ENCODE measurements around the gene CXCL1. TPM values are rescaled to one million over a fixed set of nuclear protein-coding genes. Genes with fewer than 3 reads are reported as not detected.
A peak's percentile ranks its signal among the peaks of the same experiment; 100 is the strongest.

Gene CXCL1
- total RNA-seq, 4 donors from 2014 or later, result 1.8 to 9.1 (median 3.4) TPM; not detected in 1

- intact Hi-C loops (cut with DNase I), result no loop called here
- no peak overlapping the region for H3K27ac ChIP-seq (replicated peaks in 1 of 4)
- no peaks in the 10 kb centered on the region for H3K36me3 ChIP-seq
- H3K4me3 ChIP-seq, result no peak overlapping the region
- no peaks in the 10 kb centered on the region for H3K9me3 ChIP-seq
- no peak for DNase-seq (ENCODE audit: extremely low spot score)
- TF ChIP-seq EP300 (IDR thresholded peaks at IDR 0.05), result no peak
- peak in 1 of 3 experiments; percentile 21 for TF ChIP-seq CTCF (IDR thresholded peaks at IDR 0.05)
- no peak for TF ChIP-seq POLR2A (IDR thresholded peaks at IDR 0.05; ENCODE audit: low read depth)
- no peak for TF ChIP-seq POLR2AphosphoS5 (IDR thresholded peaks at IDR 0.05)
- 70% methylated on average over 2 of the region's 2 CpGs for WGBS
- peaks cover 0 to 18% (median 1%) of the 10 kb centered on the region in 4 donors for H3K27me3 ChIP-seq
- H3K4me1 ChIP-seq, result peaks cover under 1 to 11% (median 7%) of the 10 kb centered on the region in 4 donors
These were observed 4.8 kb upstream of the CXCL1 start for GRCh38 chr4:73864365-73864764.

- Histone ChIP-seq H3K9me3 (no peaks in the 10 kb centered on the region), H3K4me1 (peaks cover 3 to 17% (median 13%) of the 10 kb centered on the region in 4 donors), H3K36me3 (no peaks in the 10 kb centered on the region), H3K27me3 (peaks cover 0 to 24% (median 4%) of the 10 kb centered on the region in 4 donors), H3K4me3 (no peak overlapping the region), H3K27ac (replicated peaks in 1 of 4) (no peak overlapping the region)
- WGBS, result 81% methylated on average over 8 of the region's 8 CpGs
- TF ChIP-seq POLR2AphosphoS5 (IDR thresholded peaks at IDR 0.05) (no peak), EP300 (IDR thresholded peaks at IDR 0.05) (no peak), CTCF (IDR thresholded peaks at IDR 0.05) (no peak), POLR2A (IDR thresholded peaks at IDR 0.05; ENCODE audit: low read depth) (no peak)
- DNase-seq (ENCODE audit: extremely low spot score), result no peak
- intact Hi-C loops (cut with DNase I), result no loop called here
These were observed 4.2 kb upstream of the CXCL1 start for GRCh38 chr4:73864961-73865360.

GRCh38 chr4:73865431-73866096 is 3.6 kb upstream of the CXCL1 start:
- Histone ChIP-seq H3K27me3 (peaks cover 0 to 28% (median 5%) of the 10 kb centered on the region in 4 donors), H3K4me1 (peaks cover 3 to 17% (median 14%) of the 10 kb centered on the region in 4 donors), H3K4me3 (no peak overlapping the region), H3K9me3 (no peaks in the 10 kb centered on the region), H3K27ac (replicated peaks in 1 of 4) (no peak overlapping the region), H3K36me3 (no peaks in the 10 kb centered on the region)
- no peak for DNase-seq (ENCODE audit: extremely low spot score)
- 81% methylated on average over 5 of the region's 5 CpGs for WGBS
- intact Hi-C loops (cut with DNase I), result no loop called here
- TF ChIP-seq POLR2AphosphoS5 (IDR thresholded peaks at IDR 0.05) (no peak), EP300 (IDR thresholded peaks at IDR 0.05) (no peak), CTCF (IDR thresholded peaks at IDR 0.05) (no peak), POLR2A (IDR thresholded peaks at IDR 0.05; ENCODE audit: low read depth) (no peak)

- DNase-seq (ENCODE audit: extremely low spot score), result no peak
- no peaks in the 10 kb centered on the region for H3K9me3 ChIP-seq
- H3K27me3 ChIP-seq, result peaks cover 0 to 28% (median 5%) of the 10 kb centered on the region in 4 donors
- peaks cover 3 to 17% (median 14%) of the 10 kb centered on the region in 4 donors for H3K4me1 ChIP-seq
- intact Hi-C loops (cut with DNase I), result no loop called here
- H3K27ac ChIP-seq (replicated peaks in 1 of 4), result no peak overlapping the region
- WGBS, result 50% methylated on average over 2 of the region's 2 CpGs
- H3K4me3 ChIP-seq, result no peak overlapping the region
- TF ChIP-seq POLR2A (IDR thresholded peaks at IDR 0.05; ENCODE audit: low read depth) (no peak), POLR2AphosphoS5 (IDR thresholded peaks at IDR 0.05) (no peak), CTCF (IDR thresholded peaks at IDR 0.05) (no peak), EP300 (IDR thresholded peaks at IDR 0.05) (no peak)
- no peaks in the 10 kb centered on the region for H3K36me3 ChIP-seq
These were observed 2.9 kb upstream of the CXCL1 start for GRCh38 chr4:73866246-73866645.

All from esophagus muscularis mucosa (tissue), 4 donors.